Rectal smooth muscle tissue (tissue), 1 donor: ENCODE measurements around the gene MOB2.
"Not testable (repeated sequence)": the region's sequence is repeated elsewhere in the genome, so short reads cannot be mapped to it uniquely, and the experiment has no call there.

Experiments used
- H3K27ac ChIP-seq: one replicate; pipeline ENCODE4 v1.7.0; 2013; ENCODE audit warnings: low read depth, low read length, inconsistent platforms
- H3K27me3 ChIP-seq: one replicate; pipeline ENCODE4 v1.7.0; 2013; ENCODE audit warnings: low read length; ENCODE audit not compliant: control insufficient read depth, insufficient read depth
- H3K36me3 ChIP-seq: one replicate; pipeline ENCODE4 v1.7.0; 2013; ENCODE audit warnings: low read length; ENCODE audit not compliant: control insufficient read depth, insufficient read depth
- H3K4me1 ChIP-seq: one replicate; pipeline ENCODE4 v1.7.0; 2013; ENCODE audit warnings: low read length; ENCODE audit not compliant: control insufficient read depth, insufficient read depth
- H3K4me3 ChIP-seq: one replicate; pipeline ENCODE4 v1.7.0; 2013; ENCODE audit warnings: low read length
- H3K9ac ChIP-seq: one replicate; pipeline ENCODE4 v1.7.0; 2013; ENCODE audit warnings: low read length

MOB2 gene

DNA sequence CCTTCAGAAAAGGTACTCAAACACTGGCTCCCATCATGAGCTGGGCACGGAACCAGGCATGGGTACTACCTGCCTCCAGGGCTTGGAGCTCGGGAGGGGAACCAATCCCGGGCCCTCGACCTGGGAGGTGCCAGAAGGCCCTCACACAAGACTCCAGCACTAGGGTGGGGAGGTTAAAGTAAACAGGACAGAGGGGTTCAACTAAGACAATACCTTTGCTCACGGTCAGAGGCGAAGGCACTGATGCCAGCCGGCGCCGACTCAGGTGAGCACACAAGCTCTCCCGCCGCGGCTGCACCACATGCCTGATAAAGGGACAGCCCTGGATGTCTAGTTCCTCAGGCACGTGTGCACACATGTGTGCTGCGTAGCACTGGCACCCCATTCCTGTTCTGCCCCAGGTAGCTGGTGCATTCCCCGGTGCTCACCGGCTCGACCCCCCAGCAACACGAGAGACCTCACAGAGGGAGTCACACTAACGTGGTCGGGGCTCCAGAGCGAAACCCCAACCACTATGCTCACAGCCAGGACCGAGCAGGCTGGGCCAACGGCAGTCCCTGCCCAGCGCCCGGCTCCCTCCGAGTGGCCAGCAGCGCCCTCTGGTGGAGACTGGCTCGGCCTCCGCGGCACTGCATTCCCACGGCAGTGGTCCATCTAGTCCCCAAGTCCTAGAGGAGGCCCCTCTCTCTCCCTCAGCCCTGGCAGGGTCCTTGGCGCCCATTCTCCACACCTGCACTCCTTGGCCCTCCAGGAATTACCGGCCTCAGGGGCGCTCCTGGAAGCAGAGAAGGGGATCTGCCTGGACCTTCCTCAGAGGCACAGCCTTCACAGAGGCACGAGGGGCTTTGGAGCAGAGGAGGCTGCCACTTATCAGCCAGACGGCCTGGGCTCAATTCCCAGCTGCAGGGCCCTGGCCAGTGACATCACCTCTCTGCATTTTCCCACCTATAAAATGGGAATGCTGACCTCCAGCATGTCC is 28.8 kb upstream of the MOB2 start:
- Histone ChIP-seq H3K9ac (no peak overlapping the region), H3K36me3 (no peaks in the 10 kb centered on the region), H3K27ac (no peak overlapping the region), H3K27me3 (no peaks in the 10 kb centered on the region), H3K4me3 (peak overlapping the region; percentile 45), H3K4me1 (peaks cover 18% of the 10 kb centered on the region)

DNA sequence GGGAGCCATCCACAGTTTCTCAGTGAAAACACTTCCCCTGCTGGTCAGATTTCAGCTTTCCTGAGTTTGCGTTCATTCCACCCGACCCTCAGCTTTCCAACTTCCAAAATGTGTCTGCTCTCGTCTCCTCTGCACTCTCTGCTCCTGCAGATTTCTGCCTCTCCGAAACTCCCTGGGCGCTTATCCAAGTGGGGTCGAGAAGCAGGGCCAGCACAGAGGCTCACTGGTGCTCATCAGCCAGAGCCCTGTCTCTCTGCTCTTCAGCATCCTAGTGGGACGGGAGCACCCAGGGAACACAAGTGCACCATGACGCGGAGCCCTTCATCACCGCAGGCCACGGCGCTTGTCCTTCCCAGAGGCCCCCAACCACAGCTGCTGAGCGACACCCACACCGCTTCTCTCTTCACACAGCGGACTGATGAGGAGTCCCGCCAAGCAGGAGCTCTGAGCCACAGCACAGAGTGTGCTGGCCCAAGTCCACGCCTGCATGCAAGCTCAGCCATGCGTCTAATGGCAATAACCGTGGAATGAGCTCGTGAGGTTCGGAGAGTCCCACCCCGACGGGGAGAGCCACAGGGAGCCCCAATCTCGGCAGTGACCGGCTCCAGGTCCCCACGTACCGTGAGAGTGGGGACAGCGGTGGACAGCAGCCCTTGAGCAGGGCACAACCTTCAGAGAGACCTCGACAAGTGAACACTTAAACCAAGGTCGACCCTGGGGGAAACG is 27.9 kb upstream of the MOB2 start:
- H3K9ac ChIP-seq: no peak overlapping the region
- H3K4me3 ChIP-seq: no peak overlapping the region
- H3K27ac ChIP-seq: no peak overlapping the region
- no peaks in the 10 kb centered on the region for H3K27me3 ChIP-seq
- H3K36me3 ChIP-seq: no peaks in the 10 kb centered on the region
- peaks cover 18% of the 10 kb centered on the region for H3K4me1 ChIP-seq

DNA sequence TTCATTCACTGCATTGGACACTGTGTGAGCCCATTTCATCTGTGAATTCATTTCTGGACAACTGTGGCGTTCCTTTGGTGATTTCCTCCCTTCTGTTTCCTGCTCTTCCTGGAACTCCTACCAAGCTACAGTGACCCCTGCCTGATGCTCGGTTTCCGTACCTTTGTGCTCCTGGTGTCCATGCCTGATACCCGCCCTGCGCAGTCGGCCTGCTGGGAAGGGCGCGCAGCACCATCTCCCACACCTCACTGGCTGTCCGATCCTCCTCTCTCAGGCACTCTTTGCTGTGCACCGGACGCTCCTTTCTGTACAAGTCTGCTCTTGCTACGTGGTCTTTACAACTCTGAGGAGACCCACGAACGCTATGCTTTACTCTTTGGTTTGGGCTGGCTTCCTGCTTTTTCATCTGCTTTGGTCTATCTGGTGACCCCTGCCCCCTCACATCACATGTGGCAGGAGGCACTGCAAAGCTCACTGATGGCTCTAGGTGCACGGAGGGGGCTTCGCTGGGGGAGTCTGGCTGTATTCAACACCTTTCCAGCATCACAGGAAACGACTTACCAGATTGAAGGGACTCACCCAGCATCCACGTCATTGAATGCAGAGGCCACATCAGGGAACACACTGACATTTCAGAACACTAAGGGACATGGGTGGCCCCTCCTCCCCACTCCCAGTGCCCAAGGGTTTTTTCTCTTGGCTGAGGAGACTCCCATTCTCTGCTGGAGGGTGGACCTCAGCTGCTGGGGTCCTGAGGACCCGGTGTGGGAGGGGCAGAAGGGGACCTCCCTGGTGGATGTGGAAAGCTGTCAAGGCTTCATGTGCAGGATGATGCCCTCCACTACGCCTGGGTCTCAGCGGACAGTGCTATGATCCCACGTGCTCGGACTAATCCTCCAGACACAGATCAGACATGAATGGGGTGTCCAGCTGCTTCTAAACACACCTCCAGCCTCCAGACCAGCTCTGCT is 27.0 kb upstream of the MOB2 start:
- Histone ChIP-seq H3K9ac (no peak overlapping the region), H3K36me3 (no peaks in the 10 kb centered on the region), H3K4me1 (peaks cover 23% of the 10 kb centered on the region), H3K27me3 (no peaks in the 10 kb centered on the region), H3K27ac (no peak overlapping the region), H3K4me3 (no peak overlapping the region)

DNA sequence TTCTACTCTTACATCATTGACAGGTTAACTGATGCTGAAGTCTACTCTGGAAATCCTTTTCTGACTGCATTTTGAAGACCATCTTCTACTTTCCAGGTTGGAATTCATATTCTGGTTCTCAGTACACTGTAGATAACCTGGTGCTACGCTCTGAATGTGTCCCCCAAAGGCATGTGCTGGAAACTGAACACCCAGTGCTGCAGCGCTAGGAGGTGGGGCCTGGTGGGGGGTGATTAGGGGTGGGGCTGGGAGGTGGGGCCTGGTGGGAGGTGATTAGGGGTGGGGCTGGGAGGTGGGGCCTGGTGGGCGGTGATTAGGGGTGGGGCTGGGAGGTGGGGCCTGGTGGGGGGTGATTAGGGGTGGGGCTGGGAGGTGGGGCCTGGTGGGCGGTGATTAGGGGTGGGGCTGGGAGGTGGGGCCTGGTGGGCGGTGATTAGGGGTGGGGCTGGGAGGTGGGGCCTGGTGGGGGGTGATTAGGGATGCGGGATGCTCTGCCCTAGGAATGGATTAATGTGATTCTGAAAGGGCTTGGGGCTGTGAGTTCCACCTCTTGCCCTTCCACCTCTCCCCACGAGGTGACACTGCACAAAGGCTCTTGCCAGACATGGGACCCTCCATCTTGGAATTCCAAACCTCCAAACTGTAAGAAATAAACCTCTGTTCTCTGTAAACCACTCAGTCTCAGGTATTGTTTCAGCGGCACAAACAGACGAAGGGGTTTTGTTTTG is 26.1 kb upstream of the MOB2 start:
- H3K9ac ChIP-seq, H3K27ac ChIP-seq, H3K27me3 ChIP-seq, H3K4me3 ChIP-seq, H3K36me3 ChIP-seq: not testable (repeated sequence)
- peaks cover 23% of the 10 kb centered on the region for H3K4me1 ChIP-seq

DNA sequence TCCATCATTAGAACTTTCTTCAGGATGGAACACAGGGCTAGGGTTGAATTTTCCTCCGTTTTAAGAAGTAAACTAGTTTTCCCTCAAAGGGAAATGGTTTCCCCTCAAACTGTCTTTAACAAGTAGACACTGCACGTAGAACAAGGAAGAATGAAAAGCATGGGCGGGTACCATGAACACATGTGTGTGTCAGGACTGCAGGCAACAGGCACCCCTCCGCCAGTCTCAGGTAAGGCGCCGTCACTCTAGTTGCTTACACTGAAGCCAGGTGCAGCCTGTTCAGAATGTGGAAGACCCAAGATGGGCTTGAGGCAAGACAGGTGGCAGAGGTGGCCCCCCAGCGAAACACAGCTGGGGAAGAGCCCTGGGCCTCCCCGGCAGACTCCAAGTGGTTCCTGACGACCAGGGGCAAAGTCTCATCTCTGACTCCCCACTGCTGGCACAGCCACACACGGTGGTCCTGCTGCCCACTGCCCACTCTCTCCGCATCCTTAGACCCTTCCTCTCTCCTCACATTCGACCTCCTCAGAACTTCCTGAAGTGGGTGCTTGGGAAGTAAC is 25.4 kb upstream of the MOB2 start:
- Histone ChIP-seq H3K9ac (no peak overlapping the region), H3K36me3 (no peaks in the 10 kb centered on the region), H3K27me3 (no peaks in the 10 kb centered on the region), H3K4me1 (peaks cover 30% of the 10 kb centered on the region), H3K27ac (no peak overlapping the region), H3K4me3 (no peak overlapping the region)

DNA sequence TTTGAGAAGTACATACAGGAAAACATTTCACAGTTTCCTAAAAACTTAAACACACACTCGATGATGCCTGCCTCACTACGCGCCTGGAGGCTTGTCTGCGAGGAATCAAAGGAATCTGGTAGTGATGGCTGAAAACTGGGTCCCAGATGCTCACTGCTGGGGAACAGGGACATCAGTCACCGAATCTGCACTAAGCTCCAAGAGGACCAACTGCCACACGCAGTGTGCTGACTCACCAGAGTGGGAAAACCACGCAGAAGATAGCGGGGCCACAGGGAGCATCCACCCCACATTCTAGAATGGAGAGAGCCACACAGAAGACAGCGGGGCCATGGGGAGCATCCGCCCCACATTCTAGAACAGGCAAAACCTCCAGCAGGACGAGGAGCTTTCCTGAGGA is 24.3 kb upstream of the MOB2 start:
- H3K4me3 ChIP-seq: no peak overlapping the region
- peaks cover 34% of the 10 kb centered on the region for H3K4me1 ChIP-seq

DNA sequence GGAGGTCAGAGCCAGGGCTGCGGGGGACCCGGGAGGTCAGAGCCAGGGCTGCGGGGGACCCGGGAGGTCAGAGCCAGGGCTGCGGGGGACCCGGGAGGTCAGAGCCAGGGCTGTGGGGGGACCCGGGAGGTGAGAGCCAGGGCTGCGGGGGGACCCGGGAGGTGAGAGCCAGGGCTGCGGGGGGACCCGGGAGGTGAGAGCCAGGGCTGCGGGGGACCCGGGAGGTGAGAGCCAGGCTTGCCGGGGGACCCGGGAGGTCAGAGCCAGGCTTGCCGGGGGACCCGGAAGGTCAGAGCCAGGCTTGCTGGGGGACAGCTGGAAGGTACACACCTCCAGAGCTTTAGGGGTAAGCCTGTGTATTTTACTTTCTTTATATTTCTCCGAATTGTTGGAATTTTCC is 23.8 kb upstream of the MOB2 start:
- not testable (repeated sequence) for H3K36me3 ChIP-seq, H3K27me3 ChIP-seq, H3K9ac ChIP-seq, H3K4me3 ChIP-seq, H3K27ac ChIP-seq
- peaks cover 29% of the 10 kb centered on the region for H3K4me1 ChIP-seq

More for the DNA sequence above, 24.3 kb upstream of the MOB2 start:
- no peaks in the 10 kb centered on the region for H3K36me3 ChIP-seq
- no peak overlapping the region for H3K27ac ChIP-seq
- H3K27me3 ChIP-seq: no peaks in the 10 kb centered on the region
- no peak overlapping the region for H3K9ac ChIP-seq

DNA sequence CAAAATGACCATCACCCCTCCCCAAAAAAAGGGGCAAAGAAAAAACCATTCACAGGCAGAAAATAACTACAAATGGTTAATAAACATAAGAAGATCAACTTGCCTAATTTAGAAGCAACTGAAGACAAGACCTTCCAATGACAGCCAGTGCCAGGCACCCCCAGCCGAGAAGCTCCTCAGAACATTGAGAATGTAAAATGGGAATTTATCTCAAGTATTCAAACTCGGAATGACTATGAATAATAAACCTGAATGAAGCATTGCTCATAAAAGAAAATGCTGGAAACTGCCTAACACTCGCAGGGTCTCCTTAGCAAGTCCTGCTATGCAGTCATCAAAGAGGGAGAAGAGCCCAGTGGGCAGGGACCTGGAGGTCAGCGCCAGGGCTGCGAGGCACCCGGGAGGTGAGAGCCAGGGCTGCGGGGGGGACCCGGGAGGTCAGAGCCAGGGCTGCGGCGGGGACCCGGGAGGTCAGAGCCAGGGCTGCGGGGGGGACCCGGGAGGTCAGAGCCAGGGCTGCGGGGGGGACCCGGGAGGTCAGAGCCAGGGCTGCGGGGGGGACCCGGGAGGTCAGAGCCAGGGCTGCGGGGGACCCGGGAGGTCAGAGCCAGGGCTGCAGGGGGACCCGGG is 23.2 kb upstream of the MOB2 start:
- Histone ChIP-seq H3K4me1 (peaks cover 23% of the 10 kb centered on the region), H3K9ac (no peak overlapping the region), H3K36me3 (no peaks in the 10 kb centered on the region), H3K27me3 (no peaks in the 10 kb centered on the region), H3K27ac (no peak overlapping the region), H3K4me3 (no peak overlapping the region)

DNA sequence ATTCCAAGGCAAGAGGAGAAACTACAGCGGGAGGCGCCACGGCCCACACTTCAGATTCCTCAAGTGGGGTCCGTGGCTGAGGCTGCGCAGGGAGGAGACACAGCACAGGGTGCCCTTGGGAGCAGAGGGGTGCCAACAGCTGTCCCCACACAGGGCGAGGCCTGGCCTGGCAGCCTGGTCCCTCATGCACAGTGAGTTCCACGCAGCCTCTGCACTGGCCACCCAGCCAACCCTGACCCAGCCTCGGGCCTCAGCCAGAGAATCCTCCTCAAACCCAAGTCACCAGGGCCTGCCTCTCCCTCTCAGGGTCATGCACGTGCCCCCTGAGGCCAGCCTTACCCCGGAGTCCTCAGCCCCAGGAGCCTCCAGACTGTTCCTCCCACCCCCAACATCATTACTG is 22.4 kb upstream of the MOB2 start:
- H3K4me1 ChIP-seq: peaks cover 16% of the 10 kb centered on the region
- H3K4me3 ChIP-seq: no peak overlapping the region
- H3K27me3 ChIP-seq: no peaks in the 10 kb centered on the region
- no peak overlapping the region for H3K27ac ChIP-seq
- H3K9ac ChIP-seq: no peak overlapping the region
- no peaks in the 10 kb centered on the region for H3K36me3 ChIP-seq

DNA sequence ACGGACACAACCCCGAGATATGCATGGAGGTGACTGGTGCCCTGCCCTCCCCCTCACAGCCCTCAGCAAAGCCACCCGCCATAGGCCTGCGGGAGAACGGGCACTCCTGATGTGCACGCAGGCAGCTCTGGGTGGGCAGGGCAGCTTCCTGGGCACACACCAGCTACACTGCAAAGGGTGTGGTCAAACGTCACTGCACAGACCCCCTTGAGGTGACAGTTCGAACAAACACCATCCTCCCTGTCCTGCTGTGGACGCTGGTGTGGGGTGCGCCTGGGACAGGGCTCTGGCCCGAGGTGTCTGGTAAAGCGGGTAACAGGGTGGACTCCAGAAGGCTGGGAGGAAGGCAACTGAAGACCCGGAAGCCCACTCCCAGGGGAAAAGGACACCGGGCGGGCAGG is 21.9 kb upstream of the MOB2 start:
- Histone ChIP-seq H3K4me1 (peaks cover 16% of the 10 kb centered on the region), H3K9ac (no peak overlapping the region), H3K27ac (no peak overlapping the region), H3K27me3 (no peaks in the 10 kb centered on the region), H3K36me3 (no peaks in the 10 kb centered on the region), H3K4me3 (no peak overlapping the region)
